SU-DHL-6 (cell line): ENCODE results near the gene DICER1.

ENCODE experiments used
- H2AFZ ChIP-seq: fragments of 200-600 bp; sonication (generic); 2 replicates; pipeline ENCODE4 v1.6.1; 2014; ENCODE audit warnings: low read depth, mild to moderate bottlenecking, moderate library complexity, mixed read lengths, antibody characterized with exemption, low read length; ENCODE audit not compliant: severe bottlenecking
- H3F3A ChIP-seq: fragments of 200-600 bp; shearing (Covaris generic); 2 replicates; pipeline ENCODE4 v1.6.0; 2016; ENCODE audit warnings: antibody characterized with exemption, mild to moderate bottlenecking; ENCODE audit not compliant: insufficient read depth
- H3K27ac ChIP-seq: fragments of 200-600 bp; sonication (generic); 2 replicates; pipeline ENCODE4 v1.5.1; 2016; ENCODE audit warnings: low read depth, mild to moderate bottlenecking, low read length, moderate library complexity, mixed read lengths
- H3K27me3 ChIP-seq: fragments of 200-600 bp; sonication (generic), shearing (Covaris generic); 2 replicates; pipeline ENCODE4 v1.6.0; 2014; ENCODE audit warnings: mild to moderate bottlenecking, low read length
- H3K36me3 ChIP-seq: fragments of 200-600 bp; sonication (generic); 2 replicates; pipeline ENCODE4 v1.6.1; 2014; ENCODE audit warnings: mild to moderate bottlenecking, low read length, mixed read lengths
- H3K4me2 ChIP-seq: fragments of 300-600, 200-600 bp; shearing (Covaris generic), sonication (generic); 2 replicates; pipeline ENCODE4 v1.6.0; 2014; ENCODE audit warnings: low read length, low read depth, mild to moderate bottlenecking; ENCODE audit not compliant: poor library complexity, severe bottlenecking
- H3K4me3 ChIP-seq: fragments of 200-600 bp; sonication (generic); 2 replicates; pipeline ENCODE4 v1.5.1; 2014; ENCODE audit warnings: antibody characterized with exemption, low read length, mild to moderate bottlenecking, mixed read lengths; ENCODE audit not compliant: insufficient read depth, poor library complexity, severe bottlenecking
- H3K79me2 ChIP-seq: fragments of 200-600 bp; sonication (generic); 2 replicates; pipeline ENCODE4 v1.6.1; 2014; ENCODE audit warnings: mild to moderate bottlenecking, low read length, moderate library complexity; ENCODE audit not compliant: insufficient read depth
- H3K9ac ChIP-seq: fragments of 200-600 bp; sonication (generic); 2 replicates; pipeline ENCODE4 v1.7.0; 2014; ENCODE audit warnings: mild to moderate bottlenecking, low read length
- H3K9me2 ChIP-seq: fragments of 200-600 bp; sonication (generic); replicated peaks from 2 replicates; pipeline ENCODE4 v1.6.1; 2014; ENCODE audit warnings: low read length; ENCODE audit not compliant: insufficient read depth
- H3K9me3 ChIP-seq: fragments of 200-600 bp; sonication (generic); 2 replicates; pipeline ENCODE4 v1.6.1; 2014; ENCODE audit warnings: low read length, mixed read lengths; ENCODE audit not compliant: insufficient read depth
- H4K20me1 ChIP-seq: fragments of 200-600 bp; sonication (generic); 2 replicates; pipeline ENCODE4 v1.6.1; 2014; ENCODE audit warnings: low read depth, mild to moderate bottlenecking, antibody characterized with exemption, low read length, moderate library complexity, mixed read lengths
- CTCF ChIP-seq: fragments of 200-600 bp; sonication (generic); IDR thresholded peaks from one replicate; pipeline ENCODE4 v1.5.1; 2017; ENCODE audit warnings: antibody characterized with exemption, mild to moderate bottlenecking, low read length, moderate library complexity; ENCODE audit not compliant: insufficient read depth, poor library complexity, severe bottlenecking
- EZH2phosphoT487 ChIP-seq: fragments of 200-600 bp; sonication (generic), shearing (Covaris generic); conservative IDR thresholded peaks from 2 replicates; pipeline ENCODE4 v1.6.1; 2018; ENCODE audit warnings: mild to moderate bottlenecking, antibody characterized with exemption, low read length, moderate library complexity, mixed read lengths

DICER1 gene

GRCh38 chr14:95088665-95089064, 68.7 kb downstream of the DICER1 start:
- Histone ChIP-seq H3K79me2 (no peaks in the 10 kb centered on the region), H3K9me2 (no peaks in the 10 kb centered on the region), H3F3A (no peaks in the 10 kb centered on the region), H4K20me1 (no peaks in the 10 kb centered on the region), H3K4me2 (no peak overlapping the region), H3K4me3 (no peak overlapping the region), H3K36me3 (peaks cover 17% of the 10 kb centered on the region; the same call in 1 of the 2 replicates), H3K9ac (no peak overlapping the region), H3K27me3 (no peaks in the 10 kb centered on the region), H2AFZ (no peak overlapping the region), H3K27ac (no peak overlapping the region), H3K9me3 (no peaks in the 10 kb centered on the region)
- TF ChIP-seq CTCF (no peak), EZH2phosphoT487 (no peak)

- H3K9ac ChIP-seq = no peak overlapping the region
- no peak overlapping the region for H2AFZ ChIP-seq
- no peak overlapping the region for H3K27ac ChIP-seq
- no peaks in the 10 kb centered on the region for H3K79me2 ChIP-seq
- H3K36me3 ChIP-seq = peaks cover 17% of the 10 kb centered on the region; the same call in 1 of the 2 replicates
- no peak overlapping the region for H3K4me3 ChIP-seq
- H3K27me3 ChIP-seq = no peaks in the 10 kb centered on the region
- no peak for TF ChIP-seq CTCF
- TF ChIP-seq EZH2phosphoT487 = no peak
- H3K9me3 ChIP-seq = no peaks in the 10 kb centered on the region
- no peaks in the 10 kb centered on the region for H3K9me2 ChIP-seq
- no peaks in the 10 kb centered on the region for H4K20me1 ChIP-seq
- no peak overlapping the region for H3K4me2 ChIP-seq
- H3F3A ChIP-seq = no peaks in the 10 kb centered on the region
Observed at GRCh38 chr14:95087619-95088018, 69.7 kb downstream of the DICER1 start.

GRCh38 chr14:95085321-95085720, 72.0 kb downstream of the DICER1 start:
- H3K79me2 ChIP-seq = no peaks in the 10 kb centered on the region
- H4K20me1 ChIP-seq = no peaks in the 10 kb centered on the region
- H3K9me3 ChIP-seq = no peaks in the 10 kb centered on the region
- no peaks in the 10 kb centered on the region for H3K27me3 ChIP-seq
- no peak overlapping the region for H3K9ac ChIP-seq
- no peak overlapping the region for H3K4me2 ChIP-seq
- H2AFZ ChIP-seq = no peak overlapping the region
- no peaks in the 10 kb centered on the region for H3K9me2 ChIP-seq
- H3F3A ChIP-seq = no peaks in the 10 kb centered on the region
- TF ChIP-seq CTCF (no peak), EZH2phosphoT487 (no peak)
- H3K4me3 ChIP-seq = no peak overlapping the region
- no peak overlapping the region for H3K27ac ChIP-seq
- H3K36me3 ChIP-seq = peaks cover 13% of the 10 kb centered on the region; the same call in 1 of the 2 replicates
